GM23338 (cell line): ENCODE measurements around the gene PSMD6. TPM values are rescaled to one million over a fixed set of nuclear protein-coding genes. Genes with fewer than 3 reads are reported as not detected.

Experiments used
- ATAC-seq: fragments of 200-7000 bp; cut with Tn5 transposase; 3 replicates; pipeline ENCODE4 v1.9.1; 2020
- DNase-seq: peaks from one replicate; pipeline ENCODE4 v3.0.0-alpha.2; 2015; ENCODE audit warnings: low spot score
- H2AFZ ChIP-seq: fragments of 200-600 bp; sonication (generic); 2 replicates; pipeline ENCODE4 v1.8.0; 2016; ENCODE audit warnings: antibody characterized with exemption, mild to moderate bottlenecking, moderate library complexity
- H3F3A ChIP-seq: fragments of 200-600 bp; sonication (generic); replicated peaks from 2 replicates; pipeline ENCODE4 v1.8.0; 2017; ENCODE audit warnings: antibody characterized with exemption, mixed run types, low read depth
- H3K27ac ChIP-seq: fragments of 200-600 bp; sonication (generic); 2 replicates; pipeline ENCODE4 v1.6.1; 2016; ENCODE audit warnings: low read depth
- H3K27me3 ChIP-seq: fragments of 200-600 bp; sonication (generic); 2 replicates; pipeline ENCODE4 v1.8.0; 2016; ENCODE audit warnings: mild to moderate bottlenecking, mixed run types, moderate library complexity; ENCODE audit not compliant: insufficient read depth
- H3K36me3 ChIP-seq: fragments of 200-600 bp; sonication (generic); 2 replicates; pipeline ENCODE4 v1.8.0; 2016; ENCODE audit warnings: mild to moderate bottlenecking; ENCODE audit not compliant: insufficient read depth
- H3K4me1 ChIP-seq: fragments of 200-600 bp; sonication (generic); 2 replicates; pipeline ENCODE4 v1.8.0; 2016; ENCODE audit warnings: mild to moderate bottlenecking, moderate library complexity; ENCODE audit not compliant: insufficient read depth
- H3K4me2 ChIP-seq: fragments of 200-600 bp; sonication (generic); 2 replicates; pipeline ENCODE4 v1.7.1; 2017; ENCODE audit warnings: mixed run types
- H3K4me3 ChIP-seq: fragments of 200-600 bp; sonication (generic); 2 replicates; pipeline ENCODE4 v1.6.1; 2016; ENCODE audit warnings: mixed run types
- H3K79me2 ChIP-seq: fragments of 200-600 bp; sonication (generic); replicated peaks from 2 replicates; pipeline ENCODE4 v1.8.0; 2017; ENCODE audit warnings: mild to moderate bottlenecking; ENCODE audit not compliant: insufficient read depth
- H3K9me2 ChIP-seq: fragments of 200-600 bp; sonication (generic); 2 replicates; pipeline ENCODE4 v1.8.0; 2017; ENCODE audit not compliant: insufficient read depth
- H4K20me1 ChIP-seq: fragments of 200-600 bp; sonication (generic); replicated peaks from 2 replicates; pipeline ENCODE4 v1.8.0; 2017; ENCODE audit warnings: mild to moderate bottlenecking; ENCODE audit not compliant: insufficient read depth
- H3K27ac Mint-ChIP-seq: 2 replicates; pipeline ENCODE4 v1.8.0; 2020; ENCODE audit warnings: inconsistent platforms, mild to moderate bottlenecking, moderate library complexity, mixed read lengths
- H3K27me3 Mint-ChIP-seq: 3 replicates; pipeline ENCODE4 v1.8.0; 2022; ENCODE audit warnings: low read depth, mild to moderate bottlenecking, moderate library complexity, mixed read lengths, inconsistent platforms; ENCODE audit not compliant: insufficient read depth, poor library complexity
- H3K36me3 Mint-ChIP-seq: 3 replicates; pipeline ENCODE4 v1.8.0; 2021; ENCODE audit warnings: low read depth, mild to moderate bottlenecking, inconsistent platforms, moderate library complexity, mixed read lengths
- H3K4me1 Mint-ChIP-seq: 3 replicates; pipeline ENCODE4 v1.8.0; 2020; ENCODE audit warnings: mild to moderate bottlenecking, inconsistent platforms, mixed read lengths
- H3K4me3 Mint-ChIP-seq: 3 replicates; pipeline ENCODE4 v1.8.0; 2021; ENCODE audit warnings: moderate library complexity, mild to moderate bottlenecking, inconsistent platforms, mixed read lengths
- H3K9me3 Mint-ChIP-seq: 3 replicates; pipeline ENCODE4 v1.8.0; 2020; ENCODE audit warnings: moderate library complexity, mild to moderate bottlenecking, inconsistent platforms, mixed read lengths
- CREB1 ChIP-seq: fragments of 250-450 bp; sonication (Bioruptor Pico); IDR thresholded peaks from 2 replicates; pipeline ENCODE4 v1.5.0; 2020; ENCODE audit warnings: low read depth, mild to moderate bottlenecking, moderate library complexity
- EZH2phosphoT487 ChIP-seq: fragments of 200-600 bp; sonication (generic); IDR thresholded peaks from one replicate; pipeline ENCODE4 v1.8.1; 2018; ENCODE audit warnings: antibody characterized with exemption; ENCODE audit not compliant: unreplicated experiment
- POLR2AphosphoS5 ChIP-seq: IDR thresholded peaks from 2 replicates; pipeline ENCODE4 v1.6.1; 2016; ENCODE audit warnings: antibody characterized with exemption, low read depth
- STAT1 ChIP-seq: IDR thresholded peaks from one replicate; pipeline ENCODE4 v1.6.1; 2016; ENCODE audit warnings: antibody characterized with exemption; ENCODE audit not compliant: unreplicated experiment
- ZNF114 ChIP-seq: fragments of 250-450 bp; sonication (Bioruptor Pico); IDR thresholded peaks from 2 replicates; pipeline ENCODE4 v1.5.0; 2020; ENCODE audit warnings: mild to moderate bottlenecking, moderate library complexity
- ZNF331 ChIP-seq: fragments of 250-450 bp; sonication (Bioruptor Pico); IDR thresholded peaks from 2 replicates; pipeline ENCODE4 v1.5.0; 2020; ENCODE audit warnings: low read depth, mild to moderate bottlenecking, moderate library complexity
- polyA plus RNA-seq: library from polyadenylated mRNA; unstranded; fragments of >200 nt; fragmentation: Nextera tagmentation; extraction: Ambion mirVana; gene quantifications from 2 replicates; pipeline ENCODE4 v1.2.1, GENCODE V29; 2016
- total RNA-seq: library from RNA; depleted of rRNA; stranded (reverse); fragments of >200 nt; shearing (Covaris generic); gene quantifications from 2 replicates; pipeline ENCODE4 v1.2.3, GENCODE V29; 2014
- TF ChIP-seq, protein P1 (sequence below): IDR thresholded peaks from one replicate; pipeline ENCODE4 v1.6.1; 2018; ENCODE audit warnings: antibody characterized with exemption; ENCODE audit not compliant: unreplicated experiment
- TF ChIP-seq, protein P2 (sequence below): fragments of 250-450 bp; sonication (Bioruptor Pico); IDR thresholded peaks from 2 replicates; pipeline ENCODE4 v1.5.0; 2020; ENCODE audit warnings: mild to moderate bottlenecking, moderate library complexity
- TF ChIP-seq, protein P3 (sequence below), 2 experiments: fragments of 200-600 bp in 1 of 2; sonication (generic) in 1 of 2; conservative IDR thresholded peaks; 2 replicates each; pipeline versions ENCODE4 v1.5.1 to v1.6.1; 2016 to 2017; ENCODE audit warnings: antibody characterized with exemption in 2 of 2, low read depth in 2 of 2, mild to moderate bottlenecking in 2 of 2, moderate library complexity in 1 of 2

PSMD6 gene
- total and polyA plus RNA-seq, 2 experiments from 2014 or later: 98.1 to 205 TPM

DNA sequence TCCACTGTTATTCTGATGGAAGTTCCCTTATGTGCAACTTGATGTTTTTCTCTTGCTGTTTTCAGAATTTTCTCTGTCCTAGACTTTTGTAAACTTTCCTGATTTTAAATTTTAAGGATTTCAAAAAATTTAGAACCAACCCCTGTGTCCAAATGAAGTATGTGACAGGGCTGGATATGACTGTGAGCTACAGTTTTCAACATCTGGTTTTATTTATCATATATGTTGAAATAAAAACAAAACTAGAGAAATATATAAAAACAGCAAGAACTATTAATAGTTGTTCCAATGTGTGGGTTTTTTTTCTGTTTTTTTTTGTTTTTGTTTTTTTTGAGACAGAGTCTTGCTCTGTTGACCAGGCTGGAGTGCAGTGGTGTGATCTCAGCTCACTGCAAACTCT, 47.4 kb upstream of the PSMD6 start:
- no peak overlapping the region for H3K27ac Mint-ChIP-seq
- no peaks in the 10 kb centered on the region for H3K27me3 Mint-ChIP-seq
- H3K9me3 Mint-ChIP-seq: no peaks in the 10 kb centered on the region
- peaks cover 5% of the 10 kb centered on the region; the same call in 2 of the 3 replicates for H3K4me1 Mint-ChIP-seq
- no peak overlapping the region for H3K4me2 ChIP-seq
- no peak for DNase-seq
- TF ChIP-seq CREB1 (CRISPR knock-in tag) (no peak), ZNF331 (no peak), STAT1 (no peak)
- H4K20me1 ChIP-seq: no peaks in the 10 kb centered on the region
- H3K36me3 ChIP-seq: no peaks in the 10 kb centered on the region
- H3K79me2 ChIP-seq: no peaks in the 10 kb centered on the region
- no peaks in the 10 kb centered on the region for H3K27me3 ChIP-seq
- no peak overlapping the region for H3K4me3 Mint-ChIP-seq
- H3K9me2 ChIP-seq: peaks cover 7% of the 10 kb centered on the region; the same call in 1 of the 2 replicates
- H3K27ac ChIP-seq: no peak overlapping the region
- H3K4me3 ChIP-seq: no peak overlapping the region
- H3K4me1 ChIP-seq: no peaks in the 10 kb centered on the region
- H3F3A ChIP-seq: no peaks in the 10 kb centered on the region
- no peak overlapping the region for H2AFZ ChIP-seq
- no peaks in the 10 kb centered on the region for H3K36me3 Mint-ChIP-seq
- ATAC-seq: no peak

DNA sequence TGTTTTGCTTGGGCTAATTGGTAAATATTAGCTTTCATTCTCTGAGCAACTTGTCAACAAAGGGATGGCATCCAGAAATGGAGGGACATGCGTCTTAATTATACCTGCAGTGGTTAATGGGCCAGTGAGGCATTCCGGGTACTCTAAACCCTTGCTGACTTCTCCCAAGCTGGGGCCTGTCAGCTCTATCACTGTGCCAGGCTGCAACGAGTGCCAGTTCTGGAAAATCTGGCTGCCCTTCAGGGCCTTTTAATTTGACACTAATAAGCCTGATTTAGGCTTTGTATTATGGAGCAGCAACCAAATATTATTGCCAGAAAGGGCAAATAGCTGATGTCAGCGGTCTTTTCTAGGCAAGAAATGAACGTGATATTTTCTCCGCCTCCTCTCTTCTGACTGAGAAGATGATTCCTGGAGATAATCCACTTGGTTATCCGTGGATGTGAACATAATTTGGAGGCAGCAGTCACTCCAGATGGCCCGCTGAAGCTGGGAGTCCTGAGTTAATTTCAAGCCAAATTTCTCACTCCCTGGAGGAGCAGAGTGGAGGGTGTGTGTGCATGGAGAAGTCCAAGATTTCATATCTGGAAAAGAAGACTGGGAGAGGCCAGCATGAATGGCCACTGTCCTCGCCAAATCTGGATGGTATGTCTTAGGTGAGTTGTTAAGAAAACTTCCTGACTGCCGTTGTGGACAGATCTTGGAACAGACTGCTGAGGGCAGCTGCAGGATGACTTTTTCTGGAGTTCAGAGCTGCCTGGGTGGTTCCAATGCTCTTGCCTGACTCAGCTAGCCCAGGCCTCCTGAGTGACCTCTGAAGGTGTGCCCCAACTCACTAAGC, 44.4 kb upstream of the PSMD6 start:
- H3K9me2 ChIP-seq: no peaks in the 10 kb centered on the region
- no peaks in the 10 kb centered on the region for H3K36me3 ChIP-seq
- Mint-ChIP-seq H3K27ac (no peak overlapping the region), H3K27me3 (no peaks in the 10 kb centered on the region), H3K4me1 (peaks cover 17% of the 10 kb centered on the region), H3K36me3 (no peaks in the 10 kb centered on the region), H3K9me3 (no peaks in the 10 kb centered on the region), H3K4me3 (no peak overlapping the region)
- H3F3A ChIP-seq: no peaks in the 10 kb centered on the region
- peaks cover 9% of the 10 kb centered on the region; the same call in 1 of the 2 replicates for H3K4me1 ChIP-seq
- no peak for DNase-seq
- H3K79me2 ChIP-seq: no peaks in the 10 kb centered on the region
- no peak overlapping the region for H2AFZ ChIP-seq
- no peaks in the 10 kb centered on the region for H3K27me3 ChIP-seq
- H3K4me2 ChIP-seq: no peak overlapping the region
- ATAC-seq: no peak
- H3K27ac ChIP-seq: no peak overlapping the region
- H3K4me3 ChIP-seq: no peak overlapping the region
- no peaks in the 10 kb centered on the region for H4K20me1 ChIP-seq
- TF ChIP-seq POLR2AphosphoS5 (no peak), STAT1 (no peak), ZNF114 (no peak), CREB1 (CRISPR knock-in tag) (no peak), EZH2phosphoT487 (no peak)
- TF ChIP-seq, protein P1, sequence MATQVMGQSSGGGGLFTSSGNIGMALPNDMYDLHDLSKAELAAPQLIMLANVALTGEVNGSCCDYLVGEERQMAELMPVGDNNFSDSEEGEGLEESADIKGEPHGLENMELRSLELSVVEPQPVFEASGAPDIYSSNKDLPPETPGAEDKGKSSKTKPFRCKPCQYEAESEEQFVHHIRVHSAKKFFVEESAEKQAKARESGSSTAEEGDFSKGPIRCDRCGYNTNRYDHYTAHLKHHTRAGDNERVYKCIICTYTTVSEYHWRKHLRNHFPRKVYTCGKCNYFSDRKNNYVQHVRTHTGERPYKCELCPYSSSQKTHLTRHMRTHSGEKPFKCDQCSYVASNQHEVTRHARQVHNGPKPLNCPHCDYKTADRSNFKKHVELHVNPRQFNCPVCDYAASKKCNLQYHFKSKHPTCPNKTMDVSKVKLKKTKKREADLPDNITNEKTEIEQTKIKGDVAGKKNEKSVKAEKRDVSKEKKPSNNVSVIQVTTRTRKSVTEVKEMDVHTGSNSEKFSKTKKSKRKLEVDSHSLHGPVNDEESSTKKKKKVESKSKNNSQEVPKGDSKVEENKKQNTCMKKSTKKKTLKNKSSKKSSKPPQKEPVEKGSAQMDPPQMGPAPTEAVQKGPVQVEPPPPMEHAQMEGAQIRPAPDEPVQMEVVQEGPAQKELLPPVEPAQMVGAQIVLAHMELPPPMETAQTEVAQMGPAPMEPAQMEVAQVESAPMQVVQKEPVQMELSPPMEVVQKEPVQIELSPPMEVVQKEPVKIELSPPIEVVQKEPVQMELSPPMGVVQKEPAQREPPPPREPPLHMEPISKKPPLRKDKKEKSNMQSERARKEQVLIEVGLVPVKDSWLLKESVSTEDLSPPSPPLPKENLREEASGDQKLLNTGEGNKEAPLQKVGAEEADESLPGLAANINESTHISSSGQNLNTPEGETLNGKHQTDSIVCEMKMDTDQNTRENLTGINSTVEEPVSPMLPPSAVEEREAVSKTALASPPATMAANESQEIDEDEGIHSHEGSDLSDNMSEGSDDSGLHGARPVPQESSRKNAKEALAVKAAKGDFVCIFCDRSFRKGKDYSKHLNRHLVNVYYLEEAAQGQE: no peak
- TF ChIP-seq, protein P2, sequence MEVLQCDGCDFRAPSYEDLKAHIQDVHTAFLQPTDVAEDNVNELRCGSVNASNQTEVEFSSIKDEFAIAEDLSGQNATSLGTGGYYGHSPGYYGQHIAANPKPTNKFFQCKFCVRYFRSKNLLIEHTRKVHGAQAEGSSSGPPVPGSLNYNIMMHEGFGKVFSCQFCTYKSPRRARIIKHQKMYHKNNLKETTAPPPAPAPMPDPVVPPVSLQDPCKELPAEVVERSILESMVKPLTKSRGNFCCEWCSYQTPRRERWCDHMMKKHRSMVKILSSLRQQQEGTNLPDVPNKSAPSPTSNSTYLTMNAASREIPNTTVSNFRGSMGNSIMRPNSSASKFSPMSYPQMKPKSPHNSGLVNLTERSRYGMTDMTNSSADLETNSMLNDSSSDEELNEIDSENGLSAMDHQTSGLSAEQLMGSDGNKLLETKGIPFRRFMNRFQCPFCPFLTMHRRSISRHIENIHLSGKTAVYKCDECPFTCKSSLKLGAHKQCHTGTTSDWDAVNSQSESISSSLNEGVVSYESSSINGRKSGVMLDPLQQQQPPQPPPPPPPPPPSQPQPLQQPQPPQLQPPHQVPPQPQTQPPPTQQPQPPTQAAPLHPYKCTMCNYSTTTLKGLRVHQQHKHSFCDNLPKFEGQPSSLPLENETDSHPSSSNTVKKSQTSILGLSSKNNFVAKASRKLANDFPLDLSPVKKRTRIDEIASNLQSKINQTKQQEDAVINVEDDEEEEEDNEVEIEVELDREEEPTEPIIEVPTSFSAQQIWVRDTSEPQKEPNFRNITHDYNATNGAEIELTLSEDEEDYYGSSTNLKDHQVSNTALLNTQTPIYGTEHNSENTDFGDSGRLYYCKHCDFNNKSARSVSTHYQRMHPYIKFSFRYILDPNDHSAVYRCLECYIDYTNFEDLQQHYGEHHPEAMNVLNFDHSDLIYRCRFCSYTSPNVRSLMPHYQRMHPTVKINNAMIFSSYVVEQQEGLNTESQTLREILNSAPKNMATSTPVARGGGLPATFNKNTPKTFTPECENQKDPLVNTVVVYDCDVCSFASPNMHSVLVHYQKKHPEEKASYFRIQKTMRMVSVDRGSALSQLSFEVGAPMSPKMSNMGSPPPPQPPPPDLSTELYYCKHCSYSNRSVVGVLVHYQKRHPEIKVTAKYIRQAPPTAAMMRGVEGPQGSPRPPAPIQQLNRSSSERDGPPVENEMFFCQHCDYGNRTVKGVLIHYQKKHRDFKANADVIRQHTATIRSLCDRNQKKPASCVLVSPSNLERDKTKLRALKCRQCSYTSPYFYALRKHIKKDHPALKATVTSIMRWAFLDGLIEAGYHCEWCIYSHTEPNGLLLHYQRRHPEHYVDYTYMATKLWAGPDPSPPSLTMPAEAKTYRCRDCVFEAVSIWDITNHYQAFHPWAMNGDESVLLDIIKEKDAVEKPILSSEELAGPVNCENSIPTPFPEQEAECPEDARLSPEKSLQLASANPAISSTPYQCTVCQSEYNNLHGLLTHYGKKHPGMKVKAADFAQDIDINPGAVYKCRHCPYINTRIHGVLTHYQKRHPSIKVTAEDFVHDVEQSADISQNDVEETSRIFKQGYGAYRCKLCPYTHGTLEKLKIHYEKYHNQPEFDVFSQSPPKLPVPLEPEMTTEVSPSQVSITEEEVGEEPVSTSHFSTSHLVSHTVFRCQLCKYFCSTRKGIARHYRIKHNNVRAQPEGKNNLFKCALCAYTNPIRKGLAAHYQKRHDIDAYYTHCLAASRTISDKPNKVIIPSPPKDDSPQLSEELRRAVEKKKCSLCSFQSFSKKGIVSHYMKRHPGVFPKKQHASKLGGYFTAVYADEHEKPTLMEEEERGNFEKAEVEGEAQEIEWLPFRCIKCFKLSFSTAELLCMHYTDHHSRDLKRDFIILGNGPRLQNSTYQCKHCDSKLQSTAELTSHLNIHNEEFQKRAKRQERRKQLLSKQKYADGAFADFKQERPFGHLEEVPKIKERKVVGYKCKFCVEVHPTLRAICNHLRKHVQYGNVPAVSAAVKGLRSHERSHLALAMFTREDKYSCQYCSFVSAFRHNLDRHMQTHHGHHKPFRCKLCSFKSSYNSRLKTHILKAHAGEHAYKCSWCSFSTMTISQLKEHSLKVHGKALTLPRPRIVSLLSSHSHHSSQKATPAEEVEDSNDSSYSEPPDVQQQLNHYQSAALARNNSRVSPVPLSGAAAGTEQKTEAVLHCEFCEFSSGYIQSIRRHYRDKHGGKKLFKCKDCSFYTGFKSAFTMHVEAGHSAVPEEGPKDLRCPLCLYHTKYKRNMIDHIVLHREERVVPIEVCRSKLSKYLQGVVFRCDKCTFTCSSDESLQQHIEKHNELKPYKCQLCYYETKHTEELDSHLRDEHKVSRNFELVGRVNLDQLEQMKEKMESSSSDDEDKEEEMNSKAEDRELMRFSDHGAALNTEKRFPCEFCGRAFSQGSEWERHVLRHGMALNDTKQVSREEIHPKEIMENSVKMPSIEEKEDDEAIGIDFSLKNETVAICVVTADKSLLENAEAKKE (CRISPR knock-in tag): no peak
- TF ChIP-seq, protein P3, sequence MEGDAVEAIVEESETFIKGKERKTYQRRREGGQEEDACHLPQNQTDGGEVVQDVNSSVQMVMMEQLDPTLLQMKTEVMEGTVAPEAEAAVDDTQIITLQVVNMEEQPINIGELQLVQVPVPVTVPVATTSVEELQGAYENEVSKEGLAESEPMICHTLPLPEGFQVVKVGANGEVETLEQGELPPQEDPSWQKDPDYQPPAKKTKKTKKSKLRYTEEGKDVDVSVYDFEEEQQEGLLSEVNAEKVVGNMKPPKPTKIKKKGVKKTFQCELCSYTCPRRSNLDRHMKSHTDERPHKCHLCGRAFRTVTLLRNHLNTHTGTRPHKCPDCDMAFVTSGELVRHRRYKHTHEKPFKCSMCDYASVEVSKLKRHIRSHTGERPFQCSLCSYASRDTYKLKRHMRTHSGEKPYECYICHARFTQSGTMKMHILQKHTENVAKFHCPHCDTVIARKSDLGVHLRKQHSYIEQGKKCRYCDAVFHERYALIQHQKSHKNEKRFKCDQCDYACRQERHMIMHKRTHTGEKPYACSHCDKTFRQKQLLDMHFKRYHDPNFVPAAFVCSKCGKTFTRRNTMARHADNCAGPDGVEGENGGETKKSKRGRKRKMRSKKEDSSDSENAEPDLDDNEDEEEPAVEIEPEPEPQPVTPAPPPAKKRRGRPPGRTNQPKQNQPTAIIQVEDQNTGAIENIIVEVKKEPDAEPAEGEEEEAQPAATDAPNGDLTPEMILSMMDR (conservative IDR thresholded peaks at IDR 0.05; ENCODE audit: low read depth in 2 of 2): no peak
